GM21825 (cell line): ENCODE measurements around the gene OTULIN.

Source experiments
- ATAC-seq: cut with Tn5 transposase; IDR thresholded peaks from one replicate; pipeline ENCODE4 v1.9.1; 2021; ENCODE audit warnings: mild to moderate bottlenecking, moderate library complexity; ENCODE audit not compliant: unreplicated experiment

OTULIN gene

DNA sequence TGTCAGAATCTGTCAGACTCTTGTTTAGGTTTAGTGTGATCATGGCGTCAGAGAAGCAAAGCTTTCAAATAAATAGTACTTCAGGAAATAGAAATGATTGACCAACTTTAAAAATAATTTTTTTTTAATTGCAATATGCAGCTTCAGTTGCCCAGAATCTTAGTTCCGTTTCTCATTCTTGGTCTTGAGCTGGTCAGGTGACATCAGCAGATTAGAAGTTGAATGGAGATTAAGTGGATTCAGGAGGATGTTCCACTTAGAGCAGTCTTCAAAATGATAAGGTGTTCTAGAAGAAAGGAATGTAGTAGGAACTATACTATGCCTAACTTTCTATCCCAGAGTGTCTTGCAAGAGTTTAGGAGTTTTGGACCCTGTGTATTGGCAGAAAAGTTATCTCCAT lies 30.6 kb downstream of the OTULIN start:
- ATAC-seq = no peak

DNA sequence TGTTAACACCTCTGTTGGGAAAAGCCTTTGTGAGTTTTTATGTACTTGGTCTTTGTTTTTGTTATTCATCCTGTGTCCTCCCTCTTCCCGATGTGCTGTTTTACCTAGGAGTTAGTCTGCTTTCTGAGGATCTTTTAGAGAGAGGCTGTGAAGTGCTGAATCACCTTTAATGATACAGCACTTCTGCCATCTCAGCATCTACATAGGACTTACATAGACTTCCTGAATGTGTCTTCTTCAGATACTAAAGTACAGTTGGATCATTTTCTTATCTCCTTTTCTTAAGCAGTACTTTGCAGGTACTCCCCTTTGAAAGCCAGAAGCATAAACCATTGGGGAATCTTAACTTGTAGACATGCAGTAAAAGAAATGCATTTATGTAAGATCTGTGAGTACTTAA lies 31.5 kb downstream of the OTULIN start:
- no peak for ATAC-seq

DNA sequence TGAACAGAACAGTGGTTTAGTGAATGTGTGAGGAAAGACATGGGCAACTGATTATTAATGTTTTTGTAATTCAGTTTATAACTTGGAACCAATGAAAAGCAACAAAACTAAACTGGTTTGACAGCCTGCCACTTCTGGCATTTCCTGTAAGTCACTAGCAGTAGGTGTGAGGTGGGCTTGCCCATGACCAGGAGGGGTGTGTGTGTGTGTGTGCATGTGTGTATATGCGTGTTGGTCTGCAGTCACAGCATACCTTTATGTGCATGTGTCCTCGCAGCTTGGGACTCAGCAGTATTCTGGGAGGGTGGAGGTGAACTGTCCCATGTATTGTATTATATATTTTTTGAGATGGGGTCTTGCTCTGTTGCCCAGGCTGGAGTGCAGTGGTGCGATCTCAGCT lies 32.3 kb downstream of the OTULIN start:
- no peak for ATAC-seq

DNA sequence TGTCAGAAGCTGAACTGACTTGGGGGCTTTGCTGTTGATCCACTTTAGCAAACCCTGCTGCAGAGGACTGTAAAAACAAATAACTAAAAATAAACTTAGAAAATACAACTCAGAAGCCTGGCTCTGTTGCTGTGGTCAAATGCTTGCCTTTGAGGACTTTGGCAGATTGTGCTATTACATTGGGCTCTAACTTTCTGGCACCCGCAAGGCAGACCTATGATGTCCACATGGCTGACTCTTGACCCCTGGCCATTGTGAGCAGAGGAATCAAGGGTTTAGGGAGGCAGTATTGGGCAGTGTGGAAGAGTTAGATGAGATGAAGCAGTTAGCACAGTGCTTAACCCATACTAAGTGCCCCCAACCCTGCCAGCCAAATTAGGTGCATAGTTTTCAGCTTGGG lies 34.0 kb downstream of the OTULIN start:
- ATAC-seq = no peak

DNA sequence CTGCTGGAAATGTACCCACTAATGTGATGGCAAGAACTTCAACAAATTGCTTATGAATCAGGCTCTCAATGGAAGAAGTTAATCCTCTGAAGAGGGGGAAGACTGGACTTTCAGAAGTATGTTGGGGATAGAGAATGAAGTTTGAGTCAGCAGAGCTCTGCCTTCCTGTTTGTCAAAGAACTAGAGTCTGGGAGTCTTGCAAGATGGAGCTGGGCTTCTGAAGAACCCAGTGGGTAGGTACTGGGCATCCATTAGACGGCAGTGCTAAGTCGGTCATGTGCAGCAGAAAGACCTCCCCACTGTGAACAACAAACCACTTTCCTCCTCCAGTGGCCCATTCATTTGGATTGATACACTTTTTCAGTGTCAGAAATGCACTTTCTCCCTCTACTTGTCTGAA lies 34.6 kb downstream of the OTULIN start:
- no peak for ATAC-seq

DNA sequence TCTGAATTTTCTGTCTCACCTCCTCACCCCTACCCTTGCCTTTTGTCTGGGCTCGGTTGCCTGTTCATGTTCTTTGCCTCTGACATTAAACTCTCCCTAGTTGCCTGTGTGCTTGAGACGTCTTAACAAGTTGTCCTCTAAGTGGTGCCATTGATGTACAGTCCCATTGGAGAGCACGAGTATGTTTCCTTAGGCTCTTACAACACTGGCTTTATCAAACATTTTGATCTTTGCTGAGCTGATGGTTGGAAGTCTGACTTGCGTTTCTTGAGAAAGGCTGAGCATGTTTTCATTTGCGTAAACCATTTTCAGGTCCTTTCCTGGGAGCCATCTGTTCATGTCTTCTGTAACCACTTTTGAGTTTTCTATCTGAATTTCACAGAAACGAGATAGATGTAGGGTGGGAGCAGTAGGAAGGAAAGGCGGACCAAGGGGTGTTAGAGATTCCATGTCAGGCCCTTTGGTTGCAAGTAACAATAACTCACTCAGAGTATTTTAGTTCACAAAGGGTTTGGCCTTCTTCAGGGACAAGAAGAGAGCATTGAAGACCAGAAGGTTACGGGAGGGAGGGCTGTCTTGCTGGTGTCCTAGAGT lies 35.4 kb downstream of the OTULIN start:
- no peak for ATAC-seq

DNA sequence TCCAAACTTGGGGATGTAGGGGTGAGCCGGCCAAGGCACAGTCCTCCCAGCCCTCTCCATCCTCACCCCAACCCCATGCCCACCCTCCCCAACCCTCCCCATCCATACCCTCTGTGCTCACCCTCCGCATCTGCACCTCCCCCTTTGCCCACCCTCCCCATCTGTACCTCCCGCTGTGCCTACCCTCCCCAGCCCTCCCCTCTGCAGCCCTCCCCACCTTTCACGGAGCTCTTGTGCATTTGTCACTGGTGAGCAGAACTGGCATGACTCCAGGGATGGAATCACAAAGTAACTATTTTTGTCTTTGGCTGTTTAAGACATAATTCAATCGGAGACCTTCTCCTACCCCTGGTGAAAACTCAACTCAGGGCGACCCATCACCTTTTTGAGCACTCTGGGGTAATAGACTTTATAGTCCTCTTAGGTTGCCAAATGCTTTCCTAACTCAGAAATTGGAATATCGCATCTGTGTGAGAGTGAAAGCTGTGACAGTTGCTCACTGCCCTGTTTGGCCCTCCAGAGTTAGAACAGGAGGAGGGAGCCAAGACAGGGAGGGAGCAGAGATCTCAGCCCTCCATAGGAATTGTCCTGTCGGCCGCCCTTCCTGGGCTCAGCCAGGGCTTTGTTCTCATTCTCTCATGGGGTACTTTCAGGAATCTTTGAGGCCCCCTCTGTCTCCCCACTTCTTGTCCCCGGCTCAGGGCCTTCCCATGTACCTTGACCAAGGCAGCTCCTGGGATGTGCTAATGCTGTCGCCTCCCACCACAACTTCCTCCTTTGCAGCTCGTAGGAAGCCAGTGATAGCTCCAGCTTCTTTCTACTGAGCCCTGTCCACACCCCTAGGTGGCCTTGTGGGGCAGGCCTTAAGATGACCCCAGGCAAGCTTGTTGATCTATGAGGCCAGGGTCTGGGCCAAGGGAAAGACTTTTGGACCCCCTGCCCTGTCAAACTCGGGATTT lies 36.2 kb downstream of the OTULIN start:
- no peak for ATAC-seq

DNA sequence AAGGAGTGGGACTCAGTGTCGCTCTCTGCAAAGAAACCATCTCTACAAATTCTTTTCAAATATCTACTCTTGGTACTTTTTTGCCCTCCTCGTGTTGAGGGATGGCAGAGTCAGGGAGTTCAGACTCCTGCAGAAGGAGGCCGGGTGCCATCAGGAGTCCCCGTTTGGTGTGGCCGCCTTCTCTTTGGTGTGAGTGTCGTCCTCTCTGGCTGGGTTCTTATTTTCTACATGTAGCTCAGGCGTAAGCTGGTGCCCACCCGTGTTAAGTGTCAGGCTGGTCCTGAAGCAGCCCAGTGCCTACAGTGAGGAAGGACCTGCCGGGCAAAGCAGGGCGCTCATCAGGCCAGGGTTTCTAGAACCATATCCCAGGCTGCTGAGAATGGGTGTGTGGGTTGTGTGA lies 37.0 kb downstream of the OTULIN start:
- ATAC-seq = no peak

DNA sequence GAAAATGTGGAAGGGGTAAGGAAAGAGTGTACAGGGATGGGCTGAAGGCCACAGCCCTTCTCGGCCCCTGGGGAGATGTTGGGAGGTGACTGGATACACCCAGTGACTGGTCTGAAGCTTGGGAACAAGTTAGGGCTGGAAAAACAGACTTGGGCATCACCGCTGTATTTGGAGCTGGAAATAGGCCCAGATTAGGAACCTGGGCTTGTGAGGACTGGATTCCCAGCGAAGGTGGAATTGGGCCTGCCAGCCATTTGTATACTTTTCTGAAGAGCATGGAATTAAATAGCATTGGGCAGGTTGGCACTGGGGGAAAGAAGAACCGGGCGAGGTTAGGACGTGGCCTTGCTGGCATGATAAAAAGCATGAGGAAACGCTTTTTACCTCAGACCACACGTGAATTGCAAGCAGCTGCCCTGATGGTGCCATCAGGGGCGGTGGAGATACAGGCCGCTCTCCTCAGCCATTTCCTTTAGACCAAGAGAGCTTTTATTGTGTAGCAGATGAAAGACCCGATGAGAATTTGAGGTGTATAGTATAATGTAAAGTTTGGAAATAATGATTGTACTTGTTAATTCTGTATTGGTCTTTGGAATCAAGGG lies 37.8 kb downstream of the OTULIN start:
- ATAC-seq = no peak

DNA sequence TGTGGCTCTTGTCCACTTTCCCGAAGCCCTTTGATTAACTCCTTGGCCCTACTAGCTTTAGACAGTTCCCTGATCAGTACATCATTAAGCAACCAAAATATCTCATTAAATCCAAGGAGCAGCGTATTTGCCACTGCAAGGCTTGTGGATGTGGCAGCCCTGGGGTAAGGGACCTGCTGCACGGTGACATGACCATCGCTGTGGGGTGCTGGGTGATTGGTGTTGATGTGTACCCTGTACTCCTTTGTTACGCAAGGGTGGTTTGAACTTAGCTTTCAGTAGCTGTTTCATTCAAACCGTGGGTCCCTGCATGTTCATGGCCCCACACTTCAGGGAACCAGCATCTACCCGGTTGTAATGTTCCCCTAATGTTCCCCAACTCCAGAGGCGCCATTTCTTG lies 41.0 kb downstream of the OTULIN start:
- no peak for ATAC-seq

DNA sequence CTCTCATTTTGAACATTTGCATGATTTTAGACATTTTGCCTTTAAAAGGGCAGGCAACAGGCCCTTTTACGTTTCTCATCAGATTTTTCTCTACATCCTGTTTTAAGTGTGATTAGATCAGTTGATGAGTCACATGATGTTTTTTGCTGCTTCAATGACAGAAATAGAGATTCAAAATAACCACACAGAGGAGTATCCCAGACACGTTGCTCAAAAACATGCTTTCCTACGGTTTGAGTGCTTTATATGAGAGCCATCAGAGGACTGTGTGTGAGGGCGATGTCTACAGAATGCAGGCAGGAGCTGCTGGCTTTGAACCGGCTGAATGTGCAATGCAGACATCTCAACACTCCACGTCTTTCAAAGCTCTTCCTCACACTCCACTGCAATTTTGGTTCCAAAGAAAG lies 42.1 kb downstream of the OTULIN start:
- ATAC-seq = no peak

DNA sequence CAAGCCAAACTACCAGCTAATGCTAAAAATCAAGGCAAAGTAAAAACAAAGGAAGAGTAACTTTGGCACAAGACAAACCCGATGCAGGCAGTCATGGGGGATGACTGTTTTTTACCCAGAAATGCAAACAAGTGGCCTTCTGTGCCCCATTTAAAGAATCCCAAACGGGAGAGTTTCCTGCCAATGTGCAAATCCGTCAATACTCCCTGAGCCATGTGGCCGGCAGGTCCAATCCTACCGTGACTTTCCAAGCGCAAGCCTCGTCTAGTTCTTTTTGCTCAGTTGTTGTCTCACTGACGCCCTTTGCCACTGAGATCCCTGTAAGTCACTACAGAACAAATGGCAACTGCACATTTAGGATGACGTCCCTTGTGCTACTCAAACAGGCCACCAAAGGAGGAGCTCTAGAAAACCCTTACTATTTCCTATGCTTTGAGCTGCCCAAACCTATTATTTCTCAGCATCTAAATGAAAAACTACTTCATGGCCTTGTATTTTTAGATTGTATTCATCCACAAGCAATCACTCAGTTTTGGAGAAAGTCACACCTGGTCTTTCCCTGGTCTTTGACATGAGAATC lies 43.4 kb downstream of the OTULIN start:
- ATAC-seq = no peak

DNA sequence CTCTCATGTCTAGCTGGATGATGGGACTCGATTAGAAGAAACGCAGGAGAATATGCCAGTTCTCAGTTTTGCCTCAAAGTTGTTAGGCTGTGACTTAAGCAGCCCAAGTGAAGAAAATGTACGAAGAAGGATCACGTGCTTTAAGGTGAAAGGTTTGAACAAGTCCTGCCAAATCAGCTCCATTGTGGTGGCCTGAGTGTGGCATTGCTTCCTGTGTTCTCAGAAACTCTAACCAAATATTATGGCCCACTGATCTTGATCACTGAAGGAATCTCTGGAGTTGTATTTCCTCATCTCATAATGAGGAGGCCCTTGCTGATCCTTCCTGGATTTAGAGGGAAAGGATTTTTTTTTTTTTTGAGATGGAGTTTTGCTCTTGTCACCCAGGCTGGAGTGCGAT lies 44.0 kb downstream of the OTULIN start:
- ATAC-seq = no peak

DNA sequence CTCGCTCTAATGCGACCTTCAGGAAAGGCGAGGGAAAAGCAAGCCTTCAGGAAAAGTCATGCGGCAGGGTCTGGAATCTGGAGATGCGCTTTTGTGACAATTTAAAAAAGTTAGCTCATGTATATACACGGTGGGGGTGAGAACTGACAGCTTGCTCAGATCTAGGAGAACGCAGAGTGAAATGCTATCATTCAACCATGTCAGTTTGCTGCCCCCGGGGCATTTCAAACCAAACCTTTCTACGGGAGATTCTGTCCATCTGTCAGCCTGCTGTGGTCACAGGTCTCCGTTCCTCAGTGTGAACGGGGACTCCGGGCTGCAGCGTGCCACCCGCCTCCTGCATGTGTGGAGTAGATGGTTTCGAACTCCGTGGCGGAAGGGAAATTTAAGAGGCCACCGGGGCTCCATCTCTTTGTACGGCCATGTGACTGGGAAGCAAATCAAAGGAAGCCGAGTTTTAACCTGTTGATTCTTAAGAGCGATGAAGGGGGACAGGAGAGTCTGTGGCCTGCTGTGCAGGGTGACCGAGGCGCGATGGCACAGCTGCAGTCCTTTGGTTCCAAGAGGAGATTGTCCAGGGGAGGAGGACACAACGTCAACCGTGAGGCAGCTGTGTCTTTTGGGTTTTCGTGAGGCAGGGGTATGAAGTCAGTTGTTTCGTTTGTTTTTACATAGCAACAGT lies 45.9 kb downstream of the OTULIN start:
- no peak for ATAC-seq

DNA sequence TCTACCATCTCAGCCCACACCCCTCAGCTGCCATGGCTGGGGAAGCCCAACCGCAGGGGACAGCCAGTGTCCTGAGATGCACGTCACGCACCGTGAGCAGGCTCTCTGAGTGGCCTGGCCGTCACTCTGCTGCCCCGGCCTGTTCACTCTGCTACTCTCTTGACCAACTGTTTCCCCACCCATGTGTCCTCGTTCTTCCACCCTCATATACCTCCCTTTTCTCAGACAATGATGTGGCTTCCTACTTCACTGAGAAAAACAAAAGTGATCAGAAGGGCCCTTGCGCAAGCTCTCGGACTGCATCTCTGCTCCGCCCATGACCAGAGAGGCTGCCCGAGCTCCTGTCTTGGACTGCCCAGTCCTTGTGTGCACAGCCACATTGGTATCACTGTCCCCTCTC lies 47.6 kb downstream of the OTULIN start:
- no peak for ATAC-seq

DNA sequence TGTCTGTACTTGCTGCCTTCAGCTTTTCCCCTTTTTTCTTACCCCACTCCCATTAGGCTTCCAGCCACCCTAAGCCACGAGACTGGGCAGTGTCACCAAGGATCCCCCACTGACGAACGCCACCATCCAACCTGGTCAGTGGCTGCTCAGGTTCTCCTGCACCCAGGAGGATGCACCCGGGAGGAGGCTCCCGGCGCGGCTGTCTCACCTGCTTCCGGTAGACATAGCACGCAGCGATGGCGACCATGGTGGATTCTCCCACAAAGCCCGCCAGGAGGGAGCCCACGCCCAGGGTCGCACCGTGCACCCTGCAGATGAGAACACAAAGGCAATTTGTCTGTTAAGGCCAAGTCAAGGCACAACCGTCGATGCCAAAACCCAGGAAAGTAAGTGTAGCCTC lies 48.1 kb downstream of the OTULIN start:
- no peak for ATAC-seq

DNA sequence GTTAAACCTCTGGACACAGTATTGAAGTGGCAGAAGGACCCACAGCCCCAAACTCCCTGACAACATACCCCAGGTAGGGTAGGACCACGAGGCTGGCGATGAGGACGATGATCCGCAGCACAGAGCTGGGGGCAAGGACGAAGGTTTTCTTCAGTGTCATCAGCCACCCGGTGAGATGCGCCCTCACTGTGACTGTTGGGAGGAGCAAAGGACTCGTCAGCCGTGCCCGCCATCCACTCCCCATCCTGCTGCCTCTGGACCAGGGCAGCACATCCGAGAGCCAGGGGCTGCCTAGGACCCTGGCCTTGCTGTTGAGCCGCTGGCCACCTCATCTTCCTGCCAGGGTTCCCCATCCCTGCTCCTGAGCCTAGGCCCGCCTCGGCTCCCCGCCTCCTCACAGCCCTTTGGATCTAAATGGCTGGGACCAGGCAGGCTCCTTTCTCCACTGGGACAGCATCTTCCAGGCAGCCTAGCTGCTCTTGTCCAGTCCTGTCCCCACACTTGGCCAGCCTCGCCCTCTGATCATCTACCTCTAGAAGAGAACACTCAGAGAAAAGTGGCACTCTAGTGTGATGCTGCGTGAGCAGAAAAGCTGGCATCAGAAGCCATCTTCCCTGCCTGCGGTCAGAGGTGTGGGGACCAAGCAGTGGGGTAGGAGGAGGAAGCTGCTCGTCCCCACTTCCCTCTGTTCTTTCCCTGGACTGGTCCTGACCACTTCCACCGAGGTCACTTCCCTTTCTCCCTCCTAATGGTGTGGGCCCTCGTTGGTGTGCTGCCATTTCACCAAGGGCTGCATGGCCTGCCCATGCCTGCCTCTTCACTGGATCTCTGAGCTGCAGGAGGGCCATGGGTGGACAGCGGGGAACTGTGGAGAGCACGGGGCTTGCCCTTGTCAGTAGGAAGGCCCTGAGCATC lies 49.2 kb downstream of the OTULIN start:
- no peak for ATAC-seq

DNA sequence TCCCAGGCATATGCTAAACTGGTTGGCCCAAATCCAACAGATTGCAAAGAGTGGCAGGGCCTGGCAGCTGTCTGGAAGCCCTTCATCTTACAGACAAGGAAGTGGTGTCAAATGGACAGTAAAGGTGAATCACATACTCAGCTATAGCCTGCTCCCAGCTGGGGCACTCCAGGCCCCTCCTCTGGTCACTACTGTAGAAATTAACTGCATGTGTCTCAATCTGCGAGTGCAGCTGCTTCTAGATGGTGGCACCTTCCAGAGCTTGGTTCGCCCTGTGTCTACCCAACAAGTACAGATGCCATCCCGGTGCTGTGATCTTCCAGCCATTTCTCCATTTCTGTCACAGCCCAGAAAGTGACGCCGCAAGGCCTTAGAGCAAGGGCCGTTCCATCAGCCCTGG lies 50.2 kb downstream of the OTULIN start:
- no peak for ATAC-seq

DNA sequence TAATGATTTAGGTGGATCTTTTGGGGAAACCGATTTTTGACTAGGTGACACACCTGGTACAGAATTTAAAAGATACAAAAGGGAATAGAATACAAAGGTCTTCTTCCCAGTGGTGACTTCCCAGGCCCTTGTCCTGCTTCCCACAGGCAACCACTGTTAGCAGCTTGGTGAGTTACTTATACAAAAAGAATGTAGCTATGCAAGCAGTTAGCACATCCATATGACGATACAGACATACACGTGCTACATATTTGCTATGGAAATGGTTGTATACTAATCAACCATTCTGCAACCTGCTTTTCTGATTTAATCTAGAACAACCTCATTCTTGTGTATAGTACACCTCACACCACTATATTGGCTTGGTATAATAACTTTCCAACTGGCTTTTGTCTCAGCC lies 51.0 kb downstream of the OTULIN start:
- no peak for ATAC-seq
